Loucy (cell line): ENCODE measurements around the gene DSC3.

Experiments used
- H2AFZ ChIP-seq: fragments of 200-600 bp; sonication (generic); 2 replicates; pipeline ENCODE4 v1.6.0; 2016; ENCODE audit warnings: antibody characterized with exemption, mild to moderate bottlenecking, low read length, moderate library complexity
- H3F3A ChIP-seq: fragments of 200-600 bp; 2 replicates; pipeline ENCODE4 v1.6.0; 2016; ENCODE audit warnings: antibody characterized with exemption, low read depth, mild to moderate bottlenecking
- H3K27me3 ChIP-seq: fragments of 200-600 bp; sonication (generic); 2 replicates; pipeline ENCODE4 v1.6.1; 2014; ENCODE audit warnings: low read length, mild to moderate bottlenecking; ENCODE audit not compliant: insufficient read depth, poor library complexity, severe bottlenecking
- H3K36me3 ChIP-seq: fragments of 200-600 bp; sonication (generic); 2 replicates; pipeline ENCODE4 v1.6.1; 2016; ENCODE audit warnings: low read length; ENCODE audit not compliant: insufficient read depth
- H3K4me1 ChIP-seq: fragments of 200-600 bp; sonication (generic); 2 replicates; pipeline ENCODE4 v1.5.1; 2014; ENCODE audit warnings: low read length, mild to moderate bottlenecking; ENCODE audit not compliant: insufficient read depth, poor library complexity, severe bottlenecking
- H3K4me2 ChIP-seq: fragments of 200-600 bp; sonication (generic); 2 replicates; pipeline ENCODE4 v1.6.0; 2014; ENCODE audit warnings: antibody characterized with exemption, low read length, low read depth, mild to moderate bottlenecking; ENCODE audit not compliant: poor library complexity, severe bottlenecking
- H3K4me3 ChIP-seq: fragments of 200-600 bp; sonication (generic); 2 replicates; pipeline ENCODE4 v1.5.1; 2014; ENCODE audit warnings: low read length, mild to moderate bottlenecking, mixed read lengths; ENCODE audit not compliant: poor library complexity, severe bottlenecking
- H3K79me2 ChIP-seq: fragments of 200-600 bp; sonication (generic); 2 replicates; pipeline ENCODE4 v1.6.1; 2014; ENCODE audit warnings: low read length; ENCODE audit not compliant: insufficient read depth
- H3K9ac ChIP-seq: fragments of 200-600 bp; sonication (generic); 2 replicates; pipeline ENCODE4 v1.6.0; 2014; ENCODE audit warnings: mild to moderate bottlenecking, low read depth, low read length, moderate library complexity; ENCODE audit not compliant: poor library complexity, severe bottlenecking
- H3K9me2 ChIP-seq: fragments of 200-600 bp; sonication (generic); replicated peaks from 2 replicates; pipeline ENCODE4 v1.6.1; 2016; ENCODE audit warnings: low read depth, low read length, mixed read lengths
- H3K9me3 ChIP-seq: fragments of 200-600 bp; sonication (generic); 2 replicates; pipeline ENCODE4 v1.6.1; 2014; ENCODE audit warnings: mild to moderate bottlenecking, antibody characterized with exemption, low read length, low read depth; ENCODE audit not compliant: insufficient read depth
- H4K20me1 ChIP-seq: fragments of 200-600 bp; sonication (generic); 2 replicates; pipeline ENCODE4 v1.6.0; 2014; ENCODE audit warnings: antibody characterized with exemption, low read length, mild to moderate bottlenecking; ENCODE audit not compliant: insufficient read depth, poor library complexity, severe bottlenecking
- EZH2phosphoT487 ChIP-seq: fragments of 200-600 bp; IDR thresholded peaks from 2 replicates; pipeline ENCODE4 v1.6.1; 2018; ENCODE audit warnings: antibody characterized with exemption, mild to moderate bottlenecking, moderate library complexity, borderline replicate concordance
- TF ChIP-seq, protein P1 (sequence below): fragments of 200-600 bp; sonication (generic); conservative IDR thresholded peaks from 2 replicates; pipeline ENCODE4 v1.5.1; 2014; ENCODE audit warnings: mild to moderate bottlenecking, antibody characterized with exemption, low read length

DSC3 gene

DNA sequence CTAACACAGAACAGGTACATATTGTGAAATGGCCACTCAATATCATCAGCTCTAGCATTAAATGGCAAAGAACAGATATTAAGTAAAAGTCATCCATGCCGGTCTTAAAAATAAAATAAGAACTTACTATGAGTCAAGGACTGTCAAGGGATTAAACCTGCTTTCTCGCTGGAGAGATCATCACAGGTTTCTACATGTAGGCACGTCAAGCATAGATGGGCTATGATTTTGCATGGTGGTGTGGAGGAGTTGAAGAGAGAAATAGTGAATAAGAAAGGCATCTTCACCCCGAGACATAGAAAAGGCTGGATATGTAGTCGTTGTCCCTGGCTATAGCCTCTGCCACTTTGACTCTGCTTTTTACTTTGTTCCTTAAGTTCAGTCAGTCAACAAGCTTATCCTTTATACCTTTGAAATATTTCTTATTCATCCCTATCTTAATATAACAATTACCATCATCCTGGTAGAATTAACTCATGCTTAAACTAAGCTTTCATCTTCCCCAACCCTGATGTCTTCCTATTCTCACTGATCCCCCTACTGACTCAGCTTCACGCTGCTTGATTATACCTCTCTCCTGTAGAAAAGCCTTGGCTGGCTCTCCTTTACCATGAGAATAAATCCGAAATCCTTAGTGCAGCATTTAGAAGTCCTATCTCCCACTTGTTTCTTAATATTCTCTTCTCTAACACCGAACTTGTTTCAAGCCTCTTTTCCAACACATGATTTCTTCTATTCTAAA, 42.5 kb downstream of the DSC3 start:
- Histone ChIP-seq H3K4me3 (no peak overlapping the region), H3K4me2 (no peak overlapping the region), H3K9me3 (no peaks in the 10 kb centered on the region), H3K36me3 (no peaks in the 10 kb centered on the region), H3K27me3 (no peaks in the 10 kb centered on the region), H2AFZ (no peak overlapping the region), H3K9ac (no peak overlapping the region), H3K9me2 (no peaks in the 10 kb centered on the region), H3K4me1 (no peaks in the 10 kb centered on the region), H4K20me1 (no peaks in the 10 kb centered on the region), H3K79me2 (no peaks in the 10 kb centered on the region), H3F3A (no peaks in the 10 kb centered on the region)
- no peak for TF ChIP-seq EZH2phosphoT487
- TF ChIP-seq, protein P1, sequence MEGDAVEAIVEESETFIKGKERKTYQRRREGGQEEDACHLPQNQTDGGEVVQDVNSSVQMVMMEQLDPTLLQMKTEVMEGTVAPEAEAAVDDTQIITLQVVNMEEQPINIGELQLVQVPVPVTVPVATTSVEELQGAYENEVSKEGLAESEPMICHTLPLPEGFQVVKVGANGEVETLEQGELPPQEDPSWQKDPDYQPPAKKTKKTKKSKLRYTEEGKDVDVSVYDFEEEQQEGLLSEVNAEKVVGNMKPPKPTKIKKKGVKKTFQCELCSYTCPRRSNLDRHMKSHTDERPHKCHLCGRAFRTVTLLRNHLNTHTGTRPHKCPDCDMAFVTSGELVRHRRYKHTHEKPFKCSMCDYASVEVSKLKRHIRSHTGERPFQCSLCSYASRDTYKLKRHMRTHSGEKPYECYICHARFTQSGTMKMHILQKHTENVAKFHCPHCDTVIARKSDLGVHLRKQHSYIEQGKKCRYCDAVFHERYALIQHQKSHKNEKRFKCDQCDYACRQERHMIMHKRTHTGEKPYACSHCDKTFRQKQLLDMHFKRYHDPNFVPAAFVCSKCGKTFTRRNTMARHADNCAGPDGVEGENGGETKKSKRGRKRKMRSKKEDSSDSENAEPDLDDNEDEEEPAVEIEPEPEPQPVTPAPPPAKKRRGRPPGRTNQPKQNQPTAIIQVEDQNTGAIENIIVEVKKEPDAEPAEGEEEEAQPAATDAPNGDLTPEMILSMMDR: no peak

DNA sequence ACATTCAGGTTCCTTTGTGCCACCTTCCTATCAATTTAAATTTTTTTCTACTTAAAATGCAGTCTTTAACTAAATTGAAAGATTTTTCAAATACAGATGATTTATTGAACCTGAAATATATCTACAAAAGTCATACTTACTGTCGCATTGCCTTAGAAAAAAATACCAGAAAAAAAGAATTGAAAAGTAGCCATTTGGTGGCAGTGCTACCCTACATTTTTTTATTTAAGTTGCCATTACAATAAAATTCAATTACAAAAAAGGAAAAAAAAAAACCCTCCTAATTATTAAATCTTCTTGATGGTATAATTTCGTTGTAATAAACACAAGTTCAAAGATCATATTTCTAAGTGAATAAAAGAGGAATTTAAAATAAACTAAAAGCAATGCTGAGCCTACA, 43.4 kb downstream of the DSC3 start:
- Histone ChIP-seq H3F3A (no peaks in the 10 kb centered on the region), H3K27me3 (no peaks in the 10 kb centered on the region), H3K36me3 (no peaks in the 10 kb centered on the region), H3K4me3 (no peak overlapping the region), H3K79me2 (no peaks in the 10 kb centered on the region), H3K4me2 (no peak overlapping the region), H3K9ac (no peak overlapping the region), H3K9me3 (no peaks in the 10 kb centered on the region), H3K9me2 (no peaks in the 10 kb centered on the region), H3K4me1 (no peaks in the 10 kb centered on the region), H2AFZ (no peak overlapping the region), H4K20me1 (no peaks in the 10 kb centered on the region)
- TF ChIP-seq, protein P1: no peak; the same call in 1 of the 2 replicates
- TF ChIP-seq EZH2phosphoT487: no peak

DNA sequence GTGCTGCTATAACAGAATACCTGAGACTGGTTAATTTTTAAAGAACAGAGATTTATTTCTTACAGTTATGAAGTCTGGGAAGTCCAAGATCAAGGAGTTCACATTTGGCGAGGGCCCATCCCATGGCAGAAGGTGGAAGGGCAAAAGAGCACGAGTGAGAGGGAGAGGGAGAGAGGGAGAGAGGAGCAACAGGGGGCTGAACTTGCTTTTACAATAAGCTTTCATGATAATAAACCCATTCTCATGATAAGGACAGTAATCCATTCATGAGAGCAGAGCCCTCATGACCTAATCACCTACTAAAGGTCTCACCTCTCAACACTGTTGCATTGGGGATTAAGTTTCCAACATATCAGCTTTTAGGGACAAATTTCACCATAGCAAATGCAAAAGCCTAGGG, 45.3 kb downstream of the DSC3 start:
- no peaks in the 10 kb centered on the region for H3K9me2 ChIP-seq
- H3F3A ChIP-seq: no peaks in the 10 kb centered on the region
- TF ChIP-seq, protein P1: no peak
- TF ChIP-seq EZH2phosphoT487: no peak
- no peak overlapping the region for H3K4me3 ChIP-seq
- no peak overlapping the region for H3K9ac ChIP-seq
- no peak overlapping the region for H2AFZ ChIP-seq
- H4K20me1 ChIP-seq: no peaks in the 10 kb centered on the region
- H3K4me2 ChIP-seq: no peak overlapping the region
- H3K79me2 ChIP-seq: no peaks in the 10 kb centered on the region
- no peaks in the 10 kb centered on the region for H3K4me1 ChIP-seq
- H3K36me3 ChIP-seq: no peaks in the 10 kb centered on the region
- H3K27me3 ChIP-seq: no peaks in the 10 kb centered on the region
- H3K9me3 ChIP-seq: no peaks in the 10 kb centered on the region
